HG03135 (cell line): ENCODE results near the gene PLXNB2.

ENCODE experiments used
- ATAC-seq: cut with Tn5 transposase; IDR thresholded peaks from one replicate; pipeline ENCODE4 v1.9.1; 2021; ENCODE audit warnings: mild to moderate bottlenecking, moderate library complexity; ENCODE audit not compliant: unreplicated experiment

The PLXNB2 gene

GRCh38 chr22:50311606-50312351 is 4.3 kb upstream of the PLXNB2 start:
- ATAC-seq: no peak

GRCh38 chr22:50310949-50311444 is 3.6 kb upstream of the PLXNB2 start:
- no peak for ATAC-seq

DNA sequence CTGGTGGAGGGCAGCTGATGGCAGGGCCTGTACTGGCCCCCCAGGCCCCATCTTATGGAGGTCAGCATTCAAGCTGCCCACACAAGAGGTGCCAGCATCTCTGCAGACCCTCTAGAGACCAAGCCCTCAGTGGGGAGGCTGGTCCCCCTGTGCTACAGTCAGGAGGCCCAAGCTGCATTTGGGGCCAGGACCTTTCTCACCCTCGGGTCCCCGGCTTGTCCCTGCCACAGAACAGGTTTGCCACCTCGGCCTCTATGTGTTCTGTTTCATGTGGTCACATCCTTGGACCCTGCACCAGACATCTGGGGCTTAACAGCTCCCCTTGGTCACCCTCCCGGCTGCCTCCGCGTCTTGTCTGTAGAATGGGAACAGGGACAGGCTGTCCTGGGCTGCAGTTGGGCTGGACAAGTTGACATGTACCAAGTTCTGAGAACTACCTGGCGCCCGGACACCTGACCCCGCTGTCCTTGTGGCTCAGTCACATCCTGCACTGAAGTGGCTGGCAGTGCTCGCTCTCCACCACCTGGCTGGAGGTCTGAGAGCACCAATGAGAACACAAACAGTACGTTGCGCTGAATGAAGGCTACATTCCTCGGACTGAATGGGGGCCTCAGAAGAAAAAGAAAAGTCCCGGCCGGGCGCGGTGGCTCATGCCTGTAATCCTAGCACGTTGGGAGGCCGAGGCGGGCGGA is 2.7 kb upstream of the PLXNB2 start:
- ATAC-seq: no peak

GRCh38 chr22:50309601-50309991 is 2.1 kb upstream of the PLXNB2 start:
- no peak for ATAC-seq

DNA sequence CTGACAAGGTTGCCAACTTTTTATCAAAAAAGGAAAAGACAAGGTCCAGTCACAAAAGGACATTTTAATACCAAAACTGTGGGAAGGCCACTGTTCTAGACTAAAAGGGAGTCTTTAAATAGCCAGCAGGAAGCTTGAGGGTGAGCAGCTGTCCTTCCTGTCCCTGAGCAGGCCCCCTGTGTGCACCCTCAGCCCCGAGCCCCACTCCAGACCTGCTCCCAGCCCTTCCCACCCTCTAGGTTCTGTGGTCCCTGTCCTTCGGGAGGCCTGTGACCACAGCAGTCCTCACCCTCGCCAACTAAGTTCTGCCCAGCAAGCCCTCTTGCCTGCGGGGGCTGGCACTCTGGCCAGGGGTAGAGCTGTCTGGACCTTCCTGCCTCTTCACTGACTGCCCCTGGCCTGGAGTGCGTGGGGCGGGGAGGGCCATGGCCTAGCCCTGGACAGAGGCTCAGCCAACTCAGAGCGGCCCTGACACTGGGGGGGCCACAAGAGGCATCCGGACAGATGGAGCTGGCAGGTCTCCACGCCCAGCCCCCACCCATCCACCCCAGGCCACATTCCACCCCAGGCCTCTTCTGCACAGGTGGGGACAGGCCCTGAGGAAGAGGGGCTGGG is 1.6 kb upstream of the PLXNB2 start:
- no peak for ATAC-seq

DNA sequence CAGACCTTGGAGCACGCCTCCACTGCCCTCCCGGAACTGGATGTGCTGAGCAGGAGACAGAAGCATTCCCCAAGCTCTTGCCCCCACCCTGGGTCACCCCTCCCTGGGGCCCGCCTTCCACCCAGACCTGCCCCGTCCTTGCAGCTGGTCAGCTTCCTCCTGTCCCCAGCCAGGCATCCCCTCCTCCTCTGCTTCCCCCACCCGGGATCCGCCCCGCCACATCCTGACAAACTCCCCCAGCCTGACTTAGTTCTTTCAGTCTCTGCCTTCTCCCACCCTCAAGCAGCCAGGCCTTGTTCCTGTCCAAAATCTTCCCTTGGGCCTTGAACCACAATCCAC is 1.1 kb upstream of the PLXNB2 start:
- no peak for ATAC-seq

DNA sequence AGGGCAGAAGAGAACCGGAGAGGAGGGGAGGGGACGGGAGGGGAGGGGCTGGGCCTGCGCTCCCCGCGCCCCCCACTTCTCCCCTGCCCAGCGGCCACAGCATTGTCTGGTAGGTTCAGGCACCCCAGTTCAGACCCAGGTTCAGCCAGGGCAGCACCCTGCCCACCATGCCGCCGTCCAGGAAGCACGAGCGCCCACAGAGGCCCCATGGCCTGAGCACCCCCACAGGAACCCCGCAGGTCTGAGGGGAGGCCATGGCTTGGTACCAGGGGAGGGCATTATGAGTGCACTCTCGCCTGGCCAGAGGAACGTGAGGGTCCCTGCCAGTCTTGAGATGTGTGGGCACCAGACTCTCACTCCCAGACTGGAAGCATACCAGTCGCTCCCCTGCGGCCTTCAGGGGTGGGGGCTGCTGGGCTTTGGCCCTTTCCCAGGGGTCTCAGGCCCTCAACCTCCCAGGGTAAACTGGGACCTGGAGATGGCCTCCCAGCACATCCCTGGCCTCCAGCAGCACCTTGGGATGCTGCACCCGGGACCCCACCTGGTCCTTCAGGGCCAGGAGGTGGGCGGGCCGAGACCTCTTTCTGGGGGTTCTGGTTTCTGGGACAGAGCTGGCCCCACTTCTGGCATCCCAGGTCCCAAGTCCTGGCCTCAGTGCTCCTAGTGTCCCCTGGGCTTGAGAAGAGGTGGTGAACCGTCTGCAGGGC is 597 bp upstream of the PLXNB2 start:
- no peak for ATAC-seq

DNA sequence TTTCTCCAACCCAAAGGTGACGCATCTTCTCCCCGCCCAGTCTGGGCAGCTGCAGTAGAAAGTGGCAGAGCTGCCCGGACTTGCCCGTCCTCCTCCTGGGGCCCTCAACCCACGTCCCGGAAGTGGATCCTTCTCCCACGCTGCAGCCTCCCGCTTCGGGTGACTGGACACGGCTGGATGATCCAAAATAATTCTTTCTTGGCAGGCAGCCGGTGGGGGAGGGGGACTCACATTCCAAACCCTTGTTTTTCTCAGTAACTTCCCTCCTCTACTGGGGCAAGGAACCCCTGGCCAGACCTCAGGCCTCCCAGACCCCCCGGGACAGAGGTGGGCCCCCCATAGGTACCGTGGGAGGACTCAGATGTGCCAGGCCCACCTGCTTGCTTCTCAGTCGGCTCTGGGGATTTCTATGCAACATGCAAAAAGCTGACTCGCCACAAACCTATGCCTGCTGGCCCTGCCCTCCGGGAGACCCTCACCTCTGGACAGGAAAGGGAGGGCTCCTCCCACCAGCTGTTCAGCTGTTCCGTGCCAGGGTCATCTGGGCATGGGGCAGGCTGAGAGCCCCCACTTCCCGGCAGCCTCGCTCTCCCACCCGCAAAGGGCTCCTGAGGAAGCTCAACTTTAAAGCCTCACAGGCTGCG is 1.4 kb downstream of the PLXNB2 start:
- ATAC-seq: no peak

DNA sequence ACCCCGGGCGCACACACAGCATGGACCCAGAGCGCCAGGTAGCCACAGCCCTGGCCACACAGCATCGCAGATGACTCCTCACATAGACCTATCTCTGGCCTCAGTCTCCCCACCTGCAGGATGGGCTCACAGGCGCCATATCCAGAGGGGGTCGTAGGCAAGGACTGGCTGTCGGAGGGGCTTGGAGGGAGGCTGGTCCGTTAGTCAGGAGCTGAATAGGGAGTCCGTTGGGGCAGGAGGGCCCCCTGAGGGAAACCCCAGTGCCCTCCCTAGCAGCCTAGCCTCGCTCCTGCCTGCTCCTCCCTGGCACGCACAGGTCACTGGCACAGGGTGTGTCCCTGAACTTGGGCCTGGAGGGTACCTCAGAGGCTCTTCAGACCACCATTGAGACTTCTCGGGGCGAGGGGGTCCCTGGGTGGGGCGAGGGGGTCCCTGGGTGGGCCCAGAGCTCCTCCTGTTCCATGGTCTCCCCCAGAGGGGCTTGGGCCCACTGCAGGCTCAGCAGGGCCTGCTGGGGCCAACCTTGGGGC is 2.0 kb downstream of the PLXNB2 start:
- ATAC-seq: no peak

GRCh38 chr22:50304528-50305392 is 2.7 kb downstream of the PLXNB2 start:
- ATAC-seq: no peak

DNA sequence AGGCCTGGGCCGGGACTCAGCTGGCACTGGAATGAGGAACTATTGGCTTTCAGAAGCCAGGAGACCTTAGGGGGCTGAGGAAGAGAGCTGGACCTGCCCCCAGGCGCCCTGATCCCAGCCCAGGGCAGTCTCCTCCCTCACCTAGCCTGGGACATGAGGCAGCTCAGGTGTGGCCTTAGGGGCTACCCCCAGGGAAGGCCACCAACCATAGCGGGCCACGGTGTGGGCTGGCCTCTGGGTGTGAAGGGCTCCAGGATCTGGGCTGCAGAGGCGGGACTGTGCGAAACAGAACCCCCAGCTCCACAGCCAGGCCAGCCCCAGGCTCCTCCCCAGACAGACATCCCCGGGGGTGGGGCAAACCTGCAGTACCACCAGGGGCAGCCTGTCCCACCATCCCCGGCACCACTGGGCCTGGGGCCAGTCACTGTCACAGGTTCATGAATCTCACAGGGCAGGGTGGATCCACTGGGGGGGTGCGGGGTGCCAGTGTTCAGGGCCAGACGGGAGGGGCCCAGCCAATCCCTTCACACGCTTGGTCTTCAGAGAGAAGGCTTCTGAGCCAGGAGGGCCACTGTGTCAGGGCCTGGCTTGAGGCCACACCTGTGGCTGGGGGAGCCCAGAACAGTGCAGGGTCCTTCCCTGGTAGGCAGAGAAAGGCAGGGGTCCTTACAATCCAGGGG is 3.5 kb downstream of the PLXNB2 start:
- no peak for ATAC-seq

DNA sequence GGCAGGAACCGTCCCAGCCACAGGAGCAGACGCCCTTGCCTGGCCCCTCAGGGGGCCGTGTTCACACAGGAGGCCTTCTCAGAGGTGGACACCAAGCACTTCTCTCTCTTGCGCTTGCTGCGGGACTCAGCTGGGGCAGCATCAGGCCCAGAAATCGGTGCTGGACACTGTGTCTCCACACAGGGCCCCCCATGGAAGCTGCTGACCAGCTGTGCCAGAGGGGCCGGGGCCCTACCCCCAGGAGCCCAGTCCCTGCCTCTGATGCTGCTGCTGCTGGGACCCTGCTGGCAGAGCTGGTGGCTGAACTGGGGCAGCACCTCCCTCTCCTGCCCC is 4.0 kb downstream of the PLXNB2 start:
- ATAC-seq: no peak

DNA sequence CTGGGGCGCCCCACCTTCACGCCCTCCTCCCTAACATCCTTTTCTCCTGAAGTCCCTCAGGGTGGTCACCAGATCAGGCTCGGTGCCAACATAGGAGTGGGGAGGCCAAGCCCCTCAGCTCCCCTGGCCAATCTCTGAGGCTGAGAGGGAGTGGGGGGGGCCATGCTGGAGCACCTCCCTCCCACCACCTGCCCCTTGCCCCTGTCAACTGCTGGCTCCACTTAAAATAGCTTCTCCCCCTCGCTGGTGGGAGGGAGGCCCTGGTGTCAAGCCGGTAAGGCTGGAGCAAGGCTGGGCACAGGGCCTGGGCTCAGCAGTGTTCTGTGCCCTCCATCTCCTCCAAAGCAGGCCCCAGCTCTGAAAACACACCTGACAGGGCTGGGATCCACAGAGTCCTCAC is 4.9 kb downstream of the PLXNB2 start:
- ATAC-seq: no peak

DNA sequence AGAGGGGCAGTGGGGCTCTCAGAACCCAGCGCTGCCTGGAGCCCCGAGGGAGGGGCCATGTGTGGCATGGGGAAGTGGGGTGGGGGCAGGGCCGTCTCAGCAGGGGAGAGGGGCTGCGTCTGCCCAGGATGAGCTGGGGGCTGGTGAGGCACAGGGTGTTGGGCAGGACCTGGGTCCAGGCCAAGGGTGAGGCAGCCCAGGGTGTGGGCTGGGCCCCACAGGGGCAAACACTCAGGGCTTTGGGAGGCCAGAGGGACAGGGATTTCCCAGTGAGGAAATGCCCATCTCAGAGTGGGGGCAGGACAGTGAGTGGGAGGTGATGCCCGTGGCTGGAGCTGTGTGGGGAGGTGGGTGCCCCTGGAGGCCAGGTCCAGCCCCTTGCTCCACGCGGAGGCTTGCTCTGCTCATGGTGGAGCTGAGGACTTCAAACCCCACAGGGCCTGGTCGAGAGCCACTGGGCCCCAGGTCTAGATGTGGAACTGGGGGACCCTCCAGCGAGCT is 5.4 kb downstream of the PLXNB2 start:
- ATAC-seq: no peak

DNA sequence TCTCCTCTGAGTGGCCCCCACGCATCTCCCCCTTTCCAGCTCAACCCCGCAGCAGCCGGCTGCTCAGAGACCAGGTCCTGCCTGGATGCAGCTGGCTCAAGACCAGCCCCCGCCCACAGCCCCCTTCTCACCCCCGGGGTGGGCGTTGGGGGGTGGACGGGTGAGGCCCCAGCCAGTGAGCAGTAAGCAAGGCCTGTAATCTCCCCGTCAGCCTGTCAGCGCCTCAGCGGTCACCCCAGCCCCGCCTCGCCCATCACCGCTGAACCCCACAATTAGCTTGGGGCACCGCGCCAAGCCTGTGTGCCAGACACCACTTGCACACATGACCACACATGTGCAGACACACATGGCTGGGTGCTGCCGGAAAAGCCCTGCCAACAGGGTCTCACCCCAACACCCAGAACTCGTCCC is 5.9 kb downstream of the PLXNB2 start:
- no peak for ATAC-seq

DNA sequence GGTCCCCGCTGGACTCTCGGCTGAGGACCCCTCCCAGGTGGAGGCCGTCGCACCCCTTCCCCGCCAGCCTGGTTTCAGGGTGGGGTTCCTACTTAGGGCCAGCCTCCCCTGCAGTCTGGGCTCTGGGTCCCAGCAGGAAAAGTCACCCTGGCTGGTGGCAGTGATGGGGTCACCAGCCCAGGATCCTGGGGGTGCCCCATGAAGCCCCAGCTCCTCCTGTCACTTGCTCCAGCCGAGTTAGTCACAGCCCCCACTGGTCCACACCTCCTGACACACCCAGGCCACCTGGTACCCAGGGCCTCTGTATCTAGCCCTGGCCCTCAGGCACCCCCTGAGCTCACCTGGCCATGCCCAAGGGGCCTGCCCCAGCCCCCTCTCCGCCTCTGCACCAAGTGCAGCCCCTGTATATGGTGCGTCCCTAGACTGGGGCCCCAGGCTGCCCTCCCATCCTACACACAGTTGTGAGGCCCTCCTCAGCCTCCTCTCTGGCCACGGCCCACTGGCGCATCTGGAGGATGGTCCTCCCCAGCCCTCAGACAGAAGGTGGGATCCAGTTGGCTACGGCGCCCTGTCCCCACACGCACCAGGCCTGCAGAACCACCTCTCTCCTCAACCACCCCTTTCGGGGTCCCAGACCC is 6.7 kb downstream of the PLXNB2 start:
- no peak for ATAC-seq

DNA sequence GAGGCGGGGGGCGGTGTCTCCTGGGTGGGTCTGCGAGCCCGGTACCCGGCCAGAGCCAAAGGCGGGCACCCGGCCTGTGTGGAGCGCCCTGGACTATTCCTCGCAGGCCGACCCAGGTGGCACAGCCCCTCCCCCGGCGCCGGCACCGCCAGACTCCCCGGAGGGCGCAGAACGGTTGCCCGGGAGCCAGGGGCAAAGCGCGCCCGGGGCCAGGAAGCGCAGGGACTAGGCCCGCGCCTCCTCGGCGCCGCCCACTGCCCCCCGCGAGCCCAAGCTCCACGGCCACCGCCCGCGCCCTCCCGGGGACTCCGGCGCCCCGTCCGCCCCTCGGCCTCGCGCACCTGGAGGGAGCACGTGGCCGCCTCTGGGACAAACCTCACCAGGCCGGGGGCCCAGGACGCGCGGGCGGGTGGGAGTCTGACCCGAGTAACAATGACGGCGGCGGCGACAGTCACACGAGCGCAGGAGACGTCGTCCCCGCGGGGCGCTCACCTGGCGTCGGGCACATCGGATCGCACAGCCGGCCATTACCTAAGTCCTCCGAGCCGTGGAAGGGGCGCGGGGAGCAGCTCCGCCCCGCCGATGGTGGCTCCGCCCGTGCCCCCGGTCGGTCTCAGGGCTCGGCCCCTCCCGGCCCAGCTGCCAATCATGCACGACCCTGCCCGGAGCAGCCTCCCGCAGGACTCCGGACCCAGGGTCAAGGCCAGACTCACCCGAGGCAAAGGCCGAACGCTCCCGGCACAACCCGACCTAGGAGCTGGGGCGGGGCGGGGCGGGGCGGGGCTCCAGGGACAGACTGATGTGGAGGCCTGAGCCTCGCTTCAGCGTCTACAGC is 7.4 kb downstream of the PLXNB2 start:
- ATAC-seq: no peak
